Hypothalamus (tissue), 51 donors: ENCODE results near the gene BTBD1.

ENCODE experiments used
- DNase-seq, 51 donors: peaks; one replicate each; lab custom pipeline; 2025; lab: John Stamatoyannopoulos, UW

Gene BTBD1

DNA sequence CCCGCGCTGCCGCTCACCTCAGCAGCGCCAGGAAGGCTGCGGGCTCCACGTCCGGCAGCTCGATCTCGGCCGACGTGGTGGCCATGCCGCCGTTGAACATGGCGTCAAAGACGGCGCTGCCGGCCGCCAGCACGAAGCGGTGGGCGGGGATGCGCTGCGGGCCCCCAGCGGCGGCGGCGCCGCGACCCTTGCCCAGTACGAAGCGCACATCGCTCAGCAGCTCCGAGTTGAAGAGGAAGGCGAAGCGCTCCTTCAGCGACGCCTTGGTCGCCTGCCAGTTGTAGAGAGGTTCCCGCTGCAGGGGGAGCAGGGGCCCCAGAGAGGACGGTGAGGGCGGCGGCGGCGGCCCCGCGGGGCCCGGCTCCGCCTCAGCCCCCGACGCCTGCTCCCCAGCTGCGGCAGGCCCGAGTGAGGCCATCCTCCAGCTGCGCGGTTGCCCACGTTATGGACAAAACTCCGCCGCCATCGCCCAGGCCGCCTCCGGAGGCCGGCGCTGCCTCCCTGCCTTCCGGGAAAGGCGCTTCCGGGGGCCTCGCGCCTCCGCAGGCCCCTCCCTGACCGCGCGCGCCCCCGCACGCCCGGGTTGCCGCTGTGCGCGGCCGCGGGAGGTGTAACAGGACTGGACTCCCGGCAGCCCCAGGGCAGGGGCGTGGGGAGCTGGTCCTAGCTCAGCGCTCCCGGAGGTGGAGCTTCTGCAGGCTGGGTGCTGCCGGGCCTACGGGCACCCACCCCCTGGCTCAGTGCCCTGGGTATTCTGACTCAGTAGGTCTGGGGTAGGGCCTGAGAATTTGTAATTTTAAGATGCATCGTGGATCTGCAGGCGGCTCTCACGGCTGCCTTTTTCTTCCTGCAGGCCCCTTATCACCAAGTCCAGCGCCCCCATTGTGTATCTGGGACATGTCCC lies at the start of gene BTBD1:
Gene BTBD1 (minus strand): TSS at position 519 of the 904 bp plus-strand sequence. CDS start 101 bp downstream, at position 418.
- DNase-seq, result peak; percentile 48 to 91 (median 83)

DNA sequence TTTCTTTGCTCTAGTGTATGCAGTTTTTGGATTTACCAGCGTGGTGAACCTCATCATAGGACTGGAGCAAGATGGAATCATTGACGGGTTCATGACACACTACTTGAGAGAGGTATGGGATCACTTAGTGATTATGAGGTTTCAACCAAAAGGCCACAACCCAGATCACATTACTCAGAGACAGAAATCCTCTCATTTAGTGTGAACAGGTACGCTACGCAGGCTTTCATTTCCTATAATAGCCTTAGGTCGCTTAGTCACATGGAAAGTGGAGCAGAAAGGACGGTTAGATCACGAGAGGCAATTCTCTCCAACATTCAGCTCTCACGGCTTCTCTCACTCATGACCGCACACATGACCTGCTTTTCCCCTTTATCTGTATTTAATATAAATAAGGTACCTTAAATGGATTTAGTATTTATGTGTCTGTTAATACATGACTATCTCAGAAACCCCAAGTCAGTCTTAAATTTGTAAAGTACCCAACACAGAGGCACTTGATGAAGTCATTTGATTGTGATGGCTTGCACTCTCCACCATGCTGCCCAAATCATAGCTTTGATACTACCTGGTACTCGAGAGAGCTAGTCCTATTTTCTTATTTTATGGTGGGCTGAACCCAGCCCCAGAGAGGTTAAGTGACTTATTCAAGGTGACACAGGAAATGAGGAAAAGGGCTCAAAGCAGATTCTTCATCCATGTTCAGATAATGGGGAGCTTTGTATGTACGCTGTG lies 48.9 kb upstream of the BTBD1 start:
- DNase-seq, result no peak

DNA sequence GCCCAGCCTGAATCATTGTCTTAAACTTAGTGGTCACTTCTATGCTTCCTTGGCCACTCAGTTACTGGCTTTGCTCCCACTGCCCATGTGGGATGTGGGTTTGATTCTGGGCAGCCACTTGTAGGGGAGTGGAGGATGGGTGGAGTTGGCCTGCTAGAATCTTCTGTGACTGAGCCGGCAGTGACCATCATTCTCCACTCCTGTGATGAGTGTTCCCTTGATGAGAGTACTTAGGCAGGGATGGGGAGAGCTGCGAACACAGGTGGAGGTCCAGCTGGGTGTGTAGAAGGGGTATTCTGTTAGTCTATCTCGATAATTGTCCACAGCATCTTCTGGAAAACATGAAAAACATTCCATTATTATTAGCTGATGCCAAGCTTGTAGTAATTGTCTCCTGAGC lies 48.4 kb upstream of the BTBD1 start:
- no peak for DNase-seq

DNA sequence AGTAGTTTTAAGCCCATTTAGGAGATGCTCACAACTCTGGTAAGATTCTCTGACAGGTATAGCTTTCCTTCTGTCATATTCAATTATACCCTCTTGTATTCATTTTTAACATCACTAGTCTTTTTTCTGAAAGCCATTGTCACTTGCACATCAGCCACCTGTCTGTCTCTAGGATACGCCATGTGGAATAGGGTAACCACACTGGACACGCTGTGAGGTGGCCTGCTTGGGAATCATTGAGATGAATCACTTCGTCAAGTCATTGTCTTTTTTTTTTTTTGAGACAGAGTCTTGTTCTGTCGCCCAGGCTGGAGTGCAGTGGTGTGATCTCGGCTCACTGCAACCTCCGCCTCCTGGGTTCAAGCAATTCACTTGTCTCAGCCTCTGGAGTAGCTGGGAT lies 47.8 kb upstream of the BTBD1 start:
- DNase-seq, result no peak

DNA sequence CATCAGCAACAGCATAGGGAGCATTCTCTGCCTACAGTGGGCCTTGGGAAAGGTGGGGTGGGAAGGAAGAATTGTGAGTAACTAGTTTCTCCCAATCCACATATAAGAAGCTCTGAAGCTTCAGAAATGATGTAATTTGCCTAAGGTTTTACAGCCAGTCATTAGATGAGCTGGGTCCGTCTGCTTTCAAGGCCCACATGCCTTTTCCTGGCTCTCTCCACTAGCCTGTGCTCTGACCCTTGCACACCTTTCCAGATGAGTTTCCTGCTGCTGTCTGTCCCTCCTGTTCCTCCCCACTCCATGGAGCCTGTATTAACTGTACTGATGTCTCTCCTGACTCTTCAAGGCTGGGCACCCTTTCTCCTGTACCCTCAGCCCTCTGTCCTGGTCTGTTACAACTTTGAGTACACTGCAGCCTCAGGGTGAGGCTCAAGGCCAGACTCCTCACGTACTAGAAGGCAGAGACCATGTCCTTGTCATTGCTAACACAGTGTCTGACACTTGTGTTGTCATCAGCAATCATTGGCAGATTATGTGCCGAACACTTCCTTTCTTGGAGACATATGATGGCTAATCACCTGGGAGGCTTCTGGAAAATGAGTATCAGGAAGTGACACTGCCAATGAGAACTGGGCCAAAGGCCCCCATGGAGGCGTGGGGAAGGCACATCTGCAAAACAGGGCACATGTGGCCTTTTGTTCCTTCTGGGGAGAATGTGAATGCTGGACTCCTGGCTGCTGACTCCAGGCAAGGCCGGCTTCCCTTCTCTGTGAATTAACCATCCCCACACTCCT lies 47.0 kb upstream of the BTBD1 start:
- no peak for DNase-seq

DNA sequence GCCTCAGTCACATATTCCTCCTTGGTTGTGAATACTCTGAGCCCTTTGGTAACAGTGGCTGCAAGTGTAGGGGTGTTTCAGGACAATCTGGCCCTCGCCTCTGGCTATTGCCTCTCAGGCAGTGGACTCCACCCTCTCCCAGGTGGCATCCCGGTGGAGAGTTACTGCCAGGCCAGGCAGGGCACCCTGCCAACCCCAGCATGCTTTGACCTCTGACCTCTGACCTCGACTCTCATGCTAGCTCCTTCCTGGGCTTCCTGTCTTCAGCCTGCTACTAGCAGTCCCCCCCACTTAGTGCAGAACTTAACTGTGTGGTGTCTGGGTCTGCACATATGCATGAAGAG lies 45.9 kb upstream of the BTBD1 start:
- DNase-seq, result no peak

DNA sequence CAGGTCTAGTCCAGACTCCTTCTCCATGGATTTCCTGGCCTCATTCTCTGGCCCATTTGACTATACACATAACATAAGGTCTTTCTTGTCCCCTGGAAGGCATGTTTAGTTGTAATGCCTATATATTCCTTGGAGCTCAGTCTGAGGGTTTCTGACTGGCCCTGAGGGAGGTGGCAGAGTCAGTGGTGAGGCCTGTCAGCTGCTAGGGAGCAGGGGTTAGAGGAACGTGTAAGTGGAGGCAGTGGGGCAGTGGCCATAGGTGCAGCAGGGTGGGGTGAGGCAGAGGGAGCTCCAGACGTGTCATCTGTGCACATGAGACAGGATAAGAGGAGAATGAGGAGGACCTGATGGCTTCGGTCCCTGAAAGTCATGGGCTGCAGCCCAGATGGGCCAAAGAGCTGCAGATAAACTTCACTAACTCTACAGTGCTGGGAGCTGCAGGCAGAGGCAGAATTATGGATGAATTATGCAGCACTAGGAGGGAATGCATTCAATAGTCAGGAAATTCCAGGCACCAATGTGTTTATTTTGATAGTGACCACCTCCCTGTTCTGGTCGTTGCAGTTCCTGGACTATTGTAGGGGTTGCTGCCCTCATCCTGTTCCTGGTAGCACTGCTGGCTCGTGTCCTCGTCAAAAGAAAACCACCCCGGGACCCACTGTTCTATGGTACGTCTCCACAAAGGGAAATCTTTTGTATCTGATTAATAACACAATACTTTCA lies 45.3 kb upstream of the BTBD1 start:
- no peak for DNase-seq

DNA sequence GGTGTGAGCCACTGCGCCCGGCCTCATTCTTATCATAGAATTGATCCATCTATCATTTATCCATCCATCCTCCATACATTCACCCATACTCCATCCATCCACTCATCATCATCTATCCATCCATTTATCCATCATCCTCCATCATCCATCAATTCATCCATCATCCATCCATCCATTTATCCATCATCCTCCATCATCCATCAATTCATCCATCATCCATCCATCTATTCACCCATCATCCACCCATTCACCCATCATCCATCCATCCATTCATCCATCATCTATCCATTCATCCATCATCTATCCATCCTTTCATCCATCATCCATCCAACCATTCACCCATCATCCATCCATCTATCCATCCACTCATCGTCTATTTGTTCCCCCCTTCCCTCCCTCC lies 44.1 kb upstream of the BTBD1 start:
- no peak for DNase-seq

DNA sequence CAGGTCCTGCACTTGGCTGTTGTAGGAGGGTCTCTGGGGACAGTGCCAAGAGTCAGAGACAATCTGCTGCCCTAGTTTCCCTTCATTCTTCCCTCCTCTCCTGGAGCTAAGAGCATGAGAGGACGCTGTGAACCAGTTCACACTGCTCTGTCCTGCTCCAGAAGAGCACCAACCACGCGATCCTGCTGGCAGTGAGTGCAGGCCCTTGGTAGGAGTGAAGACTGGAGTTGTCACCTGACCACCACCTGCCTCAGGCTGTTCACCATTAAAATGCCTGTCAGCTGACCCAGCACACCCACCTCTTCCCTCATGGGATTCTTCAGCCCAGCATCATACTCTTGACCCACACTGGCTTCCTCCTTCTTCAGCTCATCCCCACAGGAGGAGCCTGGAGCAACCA lies 43.3 kb upstream of the BTBD1 start:
- DNase-seq, result no peak

DNA sequence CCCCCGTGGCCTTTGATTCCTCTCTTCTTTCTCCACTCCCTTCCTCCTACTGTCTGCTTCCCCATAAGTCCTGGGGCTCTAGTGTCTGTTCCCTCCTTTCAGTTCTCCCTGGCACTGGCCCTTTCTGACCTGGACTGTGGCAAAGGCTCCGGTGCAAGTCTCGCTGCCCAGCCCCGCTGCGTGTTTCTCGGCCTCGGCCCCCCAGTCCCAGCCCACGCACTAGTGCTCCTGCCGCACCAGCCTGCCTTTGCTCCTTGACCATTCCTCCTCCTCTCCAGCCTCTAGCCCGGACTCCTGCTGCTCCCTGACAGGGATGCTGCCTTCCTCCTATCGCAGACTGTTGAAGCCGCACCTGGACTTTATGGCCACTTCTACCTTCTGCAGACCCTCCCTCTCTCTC lies 42.5 kb upstream of the BTBD1 start:
- DNase-seq, result no peak

DNA sequence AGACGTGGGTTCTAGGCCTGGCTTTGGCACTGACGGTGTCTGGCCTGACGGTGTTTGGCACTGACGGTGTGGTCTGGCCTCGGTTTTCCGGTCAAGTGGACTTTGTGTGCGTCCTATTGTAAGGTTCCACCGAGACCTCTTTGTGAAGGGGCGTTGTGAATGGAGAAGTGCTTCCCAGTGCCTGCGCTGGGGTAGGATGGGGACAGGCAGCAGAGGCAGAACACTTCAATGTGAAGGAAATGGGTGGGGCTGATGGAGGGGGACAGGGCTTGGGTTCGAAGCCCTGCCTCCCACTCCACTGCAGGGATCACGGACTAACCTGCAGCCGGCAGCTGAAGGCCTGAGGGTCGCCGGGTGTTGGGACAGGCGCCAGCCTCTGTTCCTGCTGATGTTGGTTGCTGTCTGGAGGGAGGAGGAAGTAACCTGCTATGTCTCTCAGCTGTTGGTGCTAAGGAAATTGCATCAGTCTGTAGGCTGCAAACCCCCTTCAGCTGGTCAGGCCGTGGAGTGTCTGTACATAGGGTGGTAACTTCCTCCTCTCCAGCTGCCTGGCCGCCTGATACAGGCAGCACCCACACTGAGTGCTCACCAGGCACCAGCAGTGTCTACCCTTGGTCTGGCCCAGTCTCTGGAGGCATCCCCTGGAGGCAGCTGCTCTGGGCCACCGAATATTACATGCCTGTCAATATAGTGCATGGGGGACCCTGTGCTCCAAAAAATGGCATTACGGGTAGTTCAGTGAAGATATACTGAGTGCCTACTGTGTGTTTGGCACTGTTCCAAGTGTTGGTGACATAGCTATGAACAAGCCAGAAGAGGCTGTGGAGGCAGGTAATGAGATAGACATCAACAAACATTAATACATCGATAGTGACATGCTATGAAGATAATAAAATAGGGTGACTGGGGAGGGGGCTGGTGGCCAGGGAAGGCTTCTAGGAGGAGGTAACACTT lies 41.5 kb upstream of the BTBD1 start:
- DNase-seq, result peak in 26 of 51 donors; percentile 5 to 57 (median 30)

DNA sequence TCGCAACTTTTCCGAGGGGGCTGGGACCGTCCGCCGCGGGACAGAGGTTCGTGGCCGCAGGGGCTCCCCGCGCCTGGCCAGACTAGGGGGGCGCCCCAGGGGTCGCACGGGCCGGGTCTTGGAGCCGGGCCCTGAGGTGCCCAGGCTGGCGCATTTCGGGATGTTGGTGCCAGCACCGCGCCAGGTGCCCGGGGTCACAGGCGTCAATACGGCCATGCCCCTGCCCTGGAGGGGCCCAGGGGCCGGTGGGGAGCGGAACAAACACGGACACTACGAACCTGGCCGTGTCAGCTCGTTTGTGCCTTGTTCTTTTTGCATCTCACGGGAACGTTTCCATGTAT lies 40.8 kb upstream of the BTBD1 start:
- DNase-seq, result no peak

DNA sequence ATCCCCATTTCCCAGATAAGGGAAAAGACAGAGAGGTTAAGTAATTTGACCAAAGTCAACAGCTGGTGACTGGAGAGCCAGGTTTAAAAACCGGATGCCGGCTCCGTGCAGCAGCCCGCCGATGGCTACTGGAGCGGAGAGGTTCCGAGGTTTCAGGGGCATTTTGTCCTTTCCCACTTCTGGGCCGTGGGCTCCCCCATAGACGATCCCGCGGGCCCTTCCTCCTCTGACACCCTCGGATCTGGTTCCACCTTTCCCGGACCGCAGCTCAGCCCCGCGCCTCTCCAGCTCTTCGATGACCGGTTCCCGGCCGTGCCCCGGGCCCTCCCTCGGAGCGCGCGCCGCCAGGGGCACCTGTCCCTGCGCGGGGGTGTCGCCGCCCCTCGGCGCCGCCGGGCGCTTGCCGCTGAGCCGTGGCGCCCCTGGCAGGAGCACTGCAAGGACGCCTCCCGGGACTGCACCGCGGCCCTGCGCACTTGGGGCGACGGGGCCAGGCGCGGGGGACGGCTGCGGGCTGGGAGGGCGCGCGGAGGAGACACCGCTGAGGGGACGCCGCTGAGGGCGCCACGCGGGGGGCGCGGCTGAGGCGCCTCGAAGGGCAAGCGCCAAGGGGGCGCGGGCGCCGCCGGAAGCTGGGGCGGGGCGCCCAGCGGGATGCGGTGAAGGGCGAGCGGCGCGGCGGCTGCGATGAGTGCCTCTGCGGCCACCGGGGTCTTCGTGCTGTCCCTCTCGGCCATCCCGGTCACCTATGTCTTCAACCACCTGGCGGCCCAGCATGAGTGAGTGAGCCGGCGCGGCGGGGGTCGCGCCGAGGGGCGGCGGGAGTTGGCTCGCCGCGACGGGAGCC lies 40.2 kb upstream of the BTBD1 start, which contains the start of gene TM6SF1:
Gene TM6SF1 (plus strand): TSS at position 652 of the 847 bp plus-strand sequence. CDS start 36 bp downstream, at position 688.
- peak in 3 of 51 donors; percentile 7 to 29 (median 16) for DNase-seq

DNA sequence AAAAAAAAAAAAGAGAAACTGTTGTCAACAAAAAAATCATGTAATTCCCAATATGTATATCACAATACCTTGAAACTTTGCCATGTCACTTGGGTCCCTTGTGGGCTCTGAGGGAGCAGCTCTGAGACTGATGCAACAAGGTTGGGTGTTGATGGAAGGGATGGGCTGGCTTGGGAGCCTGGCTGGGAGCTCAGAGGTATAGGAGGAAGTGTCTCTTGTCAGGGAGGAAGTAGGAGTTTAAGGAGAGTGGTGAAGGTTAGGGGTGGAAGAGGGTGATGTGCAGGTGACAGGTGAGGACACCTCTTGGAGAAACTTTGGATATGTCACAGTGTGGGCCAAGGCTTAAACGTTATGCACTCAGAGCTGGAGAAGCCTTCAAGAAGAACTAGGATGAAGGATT lies 38.4 kb upstream of the BTBD1 start:
- no peak for DNase-seq

DNA sequence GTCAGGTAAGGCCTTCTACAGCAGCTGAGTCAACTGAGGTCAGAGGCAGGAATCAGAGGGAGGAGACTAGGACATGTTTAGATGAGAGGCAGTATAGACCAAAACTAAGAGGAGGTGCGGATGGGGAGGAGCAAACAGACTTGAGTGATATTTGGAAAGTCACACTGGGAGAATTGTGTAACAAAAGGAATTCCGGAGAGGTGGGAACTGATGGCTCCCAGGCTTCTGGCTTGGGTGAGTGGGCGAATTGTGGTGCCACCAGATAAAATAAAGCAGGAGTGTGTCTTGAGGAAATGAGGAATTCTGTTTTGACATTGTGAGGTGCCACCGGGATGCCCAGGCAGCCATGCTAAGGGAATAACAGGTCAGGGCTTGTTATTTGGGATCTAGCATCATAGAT lies 37.1 kb upstream of the BTBD1 start:
- DNase-seq, result no peak

DNA sequence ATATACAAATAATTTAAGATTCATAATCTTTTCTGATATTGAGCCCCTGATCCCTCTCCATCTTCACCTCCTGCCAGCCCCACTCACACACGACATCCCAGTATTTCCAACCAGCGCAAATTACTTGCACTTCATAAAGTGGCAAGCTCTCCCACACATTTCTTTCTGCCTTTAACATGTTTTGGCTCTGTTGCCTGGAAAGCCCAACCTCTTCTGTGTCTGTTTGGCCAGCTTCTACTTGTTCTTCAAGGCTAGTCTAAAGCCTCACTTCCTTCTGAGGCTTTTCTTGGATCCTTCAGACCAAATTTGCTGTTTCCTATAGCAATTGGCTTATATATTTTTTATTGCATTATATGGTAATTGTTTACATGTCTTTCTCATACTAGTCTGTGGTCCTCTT lies 35.3 kb upstream of the BTBD1 start:
- no peak for DNase-seq

DNA sequence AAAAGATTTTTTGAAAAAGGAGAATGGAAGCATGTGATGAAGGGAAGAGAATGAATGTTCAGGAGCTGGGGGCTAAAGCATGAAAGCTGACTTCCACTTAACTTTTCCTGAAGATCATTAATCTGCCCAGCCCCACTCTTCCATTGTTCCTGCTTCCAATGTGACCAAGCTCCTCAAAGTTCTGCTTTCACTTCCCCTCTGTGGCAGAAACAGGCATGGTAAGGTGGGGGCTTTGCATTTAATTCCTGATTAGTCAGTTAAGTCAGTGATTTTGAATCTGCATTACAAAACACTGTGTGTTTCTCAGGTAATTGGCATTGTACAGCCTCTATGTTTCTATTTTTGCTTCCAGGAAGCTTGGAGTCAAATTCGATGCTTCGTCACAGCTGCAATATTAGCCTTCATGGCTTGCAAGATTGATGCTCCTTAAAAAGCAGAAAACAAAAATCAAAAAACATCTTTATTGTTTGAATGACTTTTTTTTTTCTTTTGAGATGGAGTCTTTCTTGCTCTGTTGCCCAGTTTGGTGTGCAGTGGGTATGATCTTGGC lies 33.1 kb upstream of the BTBD1 start:
- DNase-seq, result peak in 3 of 51 donors; percentile 6 to 13 (median 11)

DNA sequence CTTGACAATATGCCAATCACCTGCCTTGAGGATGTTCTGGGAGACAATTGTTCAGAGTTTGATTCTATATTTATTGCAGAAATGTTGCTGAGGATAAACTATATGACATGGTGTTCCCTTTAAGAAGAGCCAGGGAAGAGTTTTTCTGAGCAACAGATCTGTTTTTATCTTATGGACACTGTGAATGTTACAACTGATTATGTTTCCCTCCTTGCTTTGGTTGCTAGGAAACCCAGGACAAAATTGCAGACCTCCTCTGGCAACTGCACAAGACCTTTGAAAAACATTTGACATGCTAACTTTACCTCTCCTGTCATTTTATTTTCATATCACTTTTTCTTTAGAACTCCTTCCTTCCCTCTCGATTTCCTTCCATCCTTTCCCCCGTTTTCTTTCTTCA lies 32.2 kb upstream of the BTBD1 start:
- DNase-seq, result no peak
